Measurements from ENCODE around the gene RTN4. TPM values are rescaled to one million over a fixed set of nuclear protein-coding genes. Genes with fewer than 3 reads are reported as not detected.
A peak's percentile ranks its signal among the peaks of the same experiment; 100 is the strongest.
"Not testable (repeated sequence)": the region's sequence is repeated elsewhere in the genome, so short reads cannot be mapped to it uniquely, and the experiment has no call there.

RTN4 gene
- total RNA-seq, 2 experiments from 2014 or later: 84.9 to 85.7 TPM

GRCh38 chr2:55057474-55057873, 7.2 kb upstream of the RTN4 start:
- no peak overlapping the region for H3K4me3 Mint-ChIP-seq
- H3K4me1 Mint-ChIP-seq (ENCODE audit: low read depth): peaks cover 20% of the 10 kb centered on the region
- no peaks in the 10 kb centered on the region for H3K27me3 Mint-ChIP-seq
- H3K4me1 ChIP-seq (ENCODE audit: insufficient read depth, low read length): peaks cover 3% of the 10 kb centered on the region
- no peaks in the 10 kb centered on the region for H3K27me3 ChIP-seq (ENCODE audit: control insufficient read depth in 1 of 2, insufficient read depth in 2 of 2, low read length in 2 of 2)
- H3K36me3 Mint-ChIP-seq (ENCODE audit: low read depth): no peaks in the 10 kb centered on the region
- H3K36me3 ChIP-seq (ENCODE audit: insufficient read depth, low read length): no peaks in the 10 kb centered on the region
- CTCF ChIA-PET: interaction anchor here (1.4 kb wide), 1 partner anchor 10 kb away, joined by 3 read pairs; no protein-coding TSS in a partner anchor
- no peak overlapping the region for H3K27ac Mint-ChIP-seq
- H3K4me3 ChIP-seq (ENCODE audit: low read length): no peak overlapping the region
- no peak for TF ChIP-seq CTCF (IDR thresholded peaks at IDR 0.05)
- H3K9me3 Mint-ChIP-seq: no peaks in the 10 kb centered on the region
- H3K9me3 ChIP-seq (ENCODE audit: control insufficient read depth in 1 of 2, insufficient read depth in 1 of 2, low read length in 2 of 2): no peaks in the 10 kb centered on the region
- DNase-seq: no peak
- no peak for ATAC-seq (ENCODE audit: poor library complexity)
- POLR2A ChIA-PET: no interaction called here
- H3K27ac ChIP-seq (ENCODE audit: low read depth in 1 of 2, low read length in 2 of 2): no peak overlapping the region
- intact Hi-C loops (cut with DNase I, micrococcal nuclease): loop anchor here in 1 of 2 experiments (10.0 kb wide), 1 partner anchor 457 kb away; the partner anchor contains the start of gene CFAP36

GRCh38 chr2:55056024-55056521, 5.8 kb upstream of the RTN4 start:
- intact Hi-C loops (cut with DNase I, micrococcal nuclease): loop anchor here in 1 of 2 experiments (10.0 kb wide), 1 partner anchor 459 kb away; the partner anchor contains the start of gene CFAP36
- H3K9me3 Mint-ChIP-seq: no peaks in the 10 kb centered on the region

GRCh38 chr2:55054106-55054875, 4.0 kb upstream of the RTN4 start:
- Mint-ChIP-seq H3K9me3 (no peaks in the 10 kb centered on the region), H3K4me3 (peak overlapping the region; percentile 66), H3K36me3 (ENCODE audit: low read depth) (peaks cover 10% of the 10 kb centered on the region), H3K27ac (peak overlapping the region; percentile 91), H3K4me1 (ENCODE audit: low read depth) (peaks cover 46% of the 10 kb centered on the region), H3K27me3 (no peaks in the 10 kb centered on the region)
- CTCF ChIA-PET: no interaction called here
- H3K27ac ChIP-seq (ENCODE audit: low read depth in 1 of 2, low read length in 2 of 2): peak overlapping the region; percentile 13 to 25
- H3K27me3 ChIP-seq (ENCODE audit: control insufficient read depth in 1 of 2, insufficient read depth in 2 of 2, low read length in 2 of 2): no peaks in the 10 kb centered on the region
- TF ChIP-seq CTCF (IDR thresholded peaks at IDR 0.05): no peak
- H3K36me3 ChIP-seq (ENCODE audit: insufficient read depth, low read length): no peaks in the 10 kb centered on the region
- H3K4me3 ChIP-seq (ENCODE audit: low read length): no peak overlapping the region
- intact Hi-C loops (cut with DNase I, micrococcal nuclease): loop anchor here (5.0 to 10.0 kb wide), 3 partner anchors 78 to 461 kb away; partner anchors contain the start of genes CFAP36 (in 1 of the 2), CLHC1 (in 1 of the 2) and RPS27A (in 1 of the 2)
- H3K9me3 ChIP-seq (ENCODE audit: control insufficient read depth in 1 of 2, insufficient read depth in 1 of 2, low read length in 2 of 2): no peaks in the 10 kb centered on the region
- POLR2A ChIA-PET: interaction anchor here (1.1 to 1.5 kb wide), 3 partner anchors 29 to 81 kb away, joined by 3 to 4 read pairs (median 4); no protein-coding TSS in a partner anchor
- peak in 3 of 14 experiments; percentile 45 to 54 (median 52) for DNase-seq
- peaks cover 13% of the 10 kb centered on the region for H3K4me1 ChIP-seq (ENCODE audit: insufficient read depth, low read length)
- no peak for ATAC-seq (ENCODE audit: poor library complexity)

More at GRCh38 chr2:55056024-55056521, 5.8 kb upstream of the RTN4 start:
- Mint-ChIP-seq H3K4me1 (ENCODE audit: low read depth) (peaks cover 34% of the 10 kb centered on the region), H3K4me3 (no peak overlapping the region), H3K27me3 (no peaks in the 10 kb centered on the region), H3K36me3 (ENCODE audit: low read depth) (no peaks in the 10 kb centered on the region), H3K27ac (no peak overlapping the region)
- CTCF ChIA-PET: no interaction called here
- Histone ChIP-seq H3K4me3 (ENCODE audit: low read length) (no peak overlapping the region), H3K27ac (ENCODE audit: low read depth in 1 of 2, low read length in 2 of 2) (no peak overlapping the region), H3K27me3 (ENCODE audit: control insufficient read depth in 1 of 2, insufficient read depth in 2 of 2, low read length in 2 of 2) (no peaks in the 10 kb centered on the region), H3K4me1 (ENCODE audit: insufficient read depth, low read length) (peaks cover 8% of the 10 kb centered on the region), H3K9me3 (ENCODE audit: control insufficient read depth in 1 of 2, insufficient read depth in 1 of 2, low read length in 2 of 2) (no peaks in the 10 kb centered on the region), H3K36me3 (ENCODE audit: insufficient read depth, low read length) (no peaks in the 10 kb centered on the region)
- no peak for TF ChIP-seq CTCF (IDR thresholded peaks at IDR 0.05)
- no peak for ATAC-seq (ENCODE audit: poor library complexity)
- DNase-seq: peak in 1 of 14 experiments; percentile 25
- POLR2A ChIA-PET: interaction anchor here (0.6 kb wide), 1 partner anchor 36 kb away, joined by 4 read pairs; no protein-coding TSS in a partner anchor

- H3K27me3 ChIP-seq (ENCODE audit: control insufficient read depth in 1 of 2, insufficient read depth in 2 of 2, low read length in 2 of 2); DNase-seq; H3K4me3 Mint-ChIP-seq; H3K9me3 Mint-ChIP-seq; H3K4me3 ChIP-seq (ENCODE audit: low read length); CTCF ChIA-PET; H3K9me3 ChIP-seq (ENCODE audit: control insufficient read depth in 1 of 2, insufficient read depth in 1 of 2, low read length in 2 of 2); ATAC-seq (ENCODE audit: poor library complexity); H3K27me3 Mint-ChIP-seq; H3K36me3 ChIP-seq (ENCODE audit: insufficient read depth, low read length): not testable (repeated sequence)
- peak overlapping the region; percentile 91 for H3K27ac Mint-ChIP-seq
- peaks cover 53% of the 10 kb centered on the region for H3K4me1 Mint-ChIP-seq (ENCODE audit: low read depth)
- H3K36me3 Mint-ChIP-seq (ENCODE audit: low read depth): peaks cover 18% of the 10 kb centered on the region
- H3K4me1 ChIP-seq (ENCODE audit: insufficient read depth, low read length): peaks cover 23% of the 10 kb centered on the region
- H3K27ac ChIP-seq (ENCODE audit: low read depth in 1 of 2, low read length in 2 of 2): peak overlapping the region in 1 of 2 donors; percentile 38
- POLR2A ChIA-PET: interaction anchor here (1.1 to 1.5 kb wide), 2 partner anchors 28 to 82 kb away, joined by 4 read pairs; no protein-coding TSS in a partner anchor
- intact Hi-C loops (cut with DNase I, micrococcal nuclease): loop anchor here (5.0 to 10.0 kb wide), 3 partner anchors 79 to 462 kb away; partner anchors contain the start of genes CFAP36 (in 1 of the 2), CLHC1 (in 1 of the 2) and RPS27A (in 1 of the 2)
Observed at GRCh38 chr2:55053225-55053624, 3.0 kb upstream of the RTN4 start.
